Hepatocyte (in vitro differentiated cells): ENCODE results near the gene SWAP70. TPM values are rescaled to one million over a fixed set of nuclear protein-coding genes. Genes with fewer than 3 reads are reported as not detected.
A peak's percentile ranks its signal among the peaks of the same experiment; 100 is the strongest.

Source experiments
- DNase-seq: peaks from one replicate; pipeline ENCODE4 v3.0.0-alpha.2; 2016; ENCODE audit warnings: low spot score
- H2AFZ ChIP-seq: fragments of 200-600 bp; sonication (generic); 2 replicates; pipeline ENCODE4 v1.6.0; 2016; ENCODE audit warnings: antibody characterized with exemption, mild to moderate bottlenecking
- H3K27ac ChIP-seq: fragments of 200-600 bp; sonication (generic); 2 replicates; pipeline ENCODE4 v1.5.1; 2016; ENCODE audit warnings: mild to moderate bottlenecking
- H3K27me3 ChIP-seq: fragments of 200-600 bp; sonication (generic); 2 replicates; pipeline ENCODE4 v1.6.1; 2016
- H3K36me3 ChIP-seq: fragments of 200-600 bp; sonication (generic); replicated peaks from 2 replicates; pipeline ENCODE4 v1.5.1; 2016; ENCODE audit warnings: low read depth; ENCODE audit not compliant: insufficient read depth
- H3K4me1 ChIP-seq: fragments of 200-600 bp; sonication (generic); 2 replicates; pipeline ENCODE4 v1.5.1; 2016; ENCODE audit warnings: mild to moderate bottlenecking, moderate library complexity; ENCODE audit not compliant: insufficient read depth
- H3K4me2 ChIP-seq: fragments of 200-600 bp; sonication (generic); 2 replicates; pipeline ENCODE4 v1.6.0; 2016
- H3K4me3 ChIP-seq: fragments of 200-600 bp; sonication (generic); 2 replicates; pipeline ENCODE4 v1.5.1; 2016; ENCODE audit warnings: mild to moderate bottlenecking
- H3K79me2 ChIP-seq: fragments of 200-600 bp; sonication (generic); 2 replicates; pipeline ENCODE4 v1.6.0; 2017; ENCODE audit warnings: mild to moderate bottlenecking
- H3K9me2 ChIP-seq: fragments of 200-600 bp; sonication (generic); replicated peaks from 2 replicates; pipeline ENCODE4 v1.6.0; 2017; ENCODE audit warnings: mild to moderate bottlenecking; ENCODE audit not compliant: insufficient read depth
- H3K9me3 ChIP-seq: fragments of 200-600 bp; sonication (generic); 2 replicates; pipeline ENCODE4 v1.5.1; 2016; ENCODE audit warnings: low read depth, mild to moderate bottlenecking
- H4K20me1 ChIP-seq: fragments of 200-600 bp; sonication (generic); 2 replicates; pipeline ENCODE4 v1.6.0; 2016; ENCODE audit warnings: mild to moderate bottlenecking; ENCODE audit not compliant: insufficient read depth, poor library complexity, severe bottlenecking
- EZH2 ChIP-seq: fragments of 200-600 bp; sonication (generic); IDR thresholded peaks from 2 replicates; pipeline ENCODE4 v1.6.1; 2016; ENCODE audit warnings: antibody characterized with exemption, mild to moderate bottlenecking, borderline replicate concordance
- EZH2phosphoT487 ChIP-seq: fragments of 200-600 bp; sonication (generic); IDR thresholded peaks from one replicate; pipeline ENCODE4 v1.6.1; 2018; ENCODE audit warnings: antibody characterized with exemption, mild to moderate bottlenecking, low read depth, moderate library complexity; ENCODE audit not compliant: unreplicated experiment, severe bottlenecking
- WGBS: methylation state at CpG from one replicate; pipeline ENCODE4 v1.1.6; 2016; ENCODE audit warnings: low lambda C conversion rate; ENCODE audit errors: missing lambda C conversion rate; 5-methylcytosine and 5-hydroxymethylcytosine counted together
- polyA plus RNA-seq: library from polyadenylated mRNA; unstranded; fragments of >200 nt; fragmentation: Nextera tagmentation; extraction: Ambion mirVana; gene quantifications from 2 replicates; pipeline ENCODE4 v1.2.1, GENCODE V29; 2016
- total RNA-seq: library from RNA; depleted of rRNA; stranded (reverse); fragments of >200 nt; gene quantifications from 2 replicates; pipeline ENCODE4 v1.2.3, GENCODE V29; 2014
- TF ChIP-seq, protein P1 (sequence below): fragments of 200-600 bp; sonication (generic); IDR thresholded peaks from 2 replicates; pipeline ENCODE4 v1.5.1; 2016; ENCODE audit warnings: antibody characterized with exemption, mild to moderate bottlenecking; ENCODE audit not compliant: poor library complexity

Gene SWAP70
- total and polyA plus RNA-seq, 2 experiments from 2014 or later: 15.6 to 17.3 TPM

DNA sequence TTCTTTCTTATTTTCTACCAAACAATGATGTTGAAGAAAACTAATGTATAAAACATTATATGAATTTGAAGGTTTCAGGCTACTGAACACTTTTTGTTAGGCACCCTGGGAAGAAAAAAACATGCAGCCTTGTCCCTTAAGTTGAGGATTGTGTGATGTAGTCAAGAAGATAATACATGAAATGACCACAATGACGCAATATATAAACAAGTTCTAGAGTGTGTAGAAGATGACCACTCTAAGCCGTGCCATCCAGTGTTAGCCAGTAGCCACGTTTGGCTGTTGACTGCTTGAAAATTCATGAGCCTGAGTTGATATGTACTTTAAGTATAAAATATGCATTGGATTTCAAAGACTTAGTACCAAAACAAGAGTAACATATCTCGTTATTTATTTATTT, 16.2 kb downstream of the SWAP70 start:
- 95% methylated on average over 4 of the region's 4 CpGs for WGBS
- no peak overlapping the region for H3K4me3 ChIP-seq
- H3K27ac ChIP-seq: no peak overlapping the region
- TF ChIP-seq EZH2phosphoT487: no peak
- TF ChIP-seq, protein P1, sequence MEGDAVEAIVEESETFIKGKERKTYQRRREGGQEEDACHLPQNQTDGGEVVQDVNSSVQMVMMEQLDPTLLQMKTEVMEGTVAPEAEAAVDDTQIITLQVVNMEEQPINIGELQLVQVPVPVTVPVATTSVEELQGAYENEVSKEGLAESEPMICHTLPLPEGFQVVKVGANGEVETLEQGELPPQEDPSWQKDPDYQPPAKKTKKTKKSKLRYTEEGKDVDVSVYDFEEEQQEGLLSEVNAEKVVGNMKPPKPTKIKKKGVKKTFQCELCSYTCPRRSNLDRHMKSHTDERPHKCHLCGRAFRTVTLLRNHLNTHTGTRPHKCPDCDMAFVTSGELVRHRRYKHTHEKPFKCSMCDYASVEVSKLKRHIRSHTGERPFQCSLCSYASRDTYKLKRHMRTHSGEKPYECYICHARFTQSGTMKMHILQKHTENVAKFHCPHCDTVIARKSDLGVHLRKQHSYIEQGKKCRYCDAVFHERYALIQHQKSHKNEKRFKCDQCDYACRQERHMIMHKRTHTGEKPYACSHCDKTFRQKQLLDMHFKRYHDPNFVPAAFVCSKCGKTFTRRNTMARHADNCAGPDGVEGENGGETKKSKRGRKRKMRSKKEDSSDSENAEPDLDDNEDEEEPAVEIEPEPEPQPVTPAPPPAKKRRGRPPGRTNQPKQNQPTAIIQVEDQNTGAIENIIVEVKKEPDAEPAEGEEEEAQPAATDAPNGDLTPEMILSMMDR: no peak
- no peak for TF ChIP-seq EZH2
- no peaks in the 10 kb centered on the region for H3K27me3 ChIP-seq
- H3K4me2 ChIP-seq: no peak overlapping the region
- no peaks in the 10 kb centered on the region for H3K9me2 ChIP-seq
- peaks cover 81% of the 10 kb centered on the region for H3K79me2 ChIP-seq
- no peak overlapping the region for H2AFZ ChIP-seq
- no peaks in the 10 kb centered on the region for H3K4me1 ChIP-seq
- no peak for DNase-seq
- no peaks in the 10 kb centered on the region for H3K36me3 ChIP-seq
- H3K9me3 ChIP-seq: no peaks in the 10 kb centered on the region
- H4K20me1 ChIP-seq: no peaks in the 10 kb centered on the region

DNA sequence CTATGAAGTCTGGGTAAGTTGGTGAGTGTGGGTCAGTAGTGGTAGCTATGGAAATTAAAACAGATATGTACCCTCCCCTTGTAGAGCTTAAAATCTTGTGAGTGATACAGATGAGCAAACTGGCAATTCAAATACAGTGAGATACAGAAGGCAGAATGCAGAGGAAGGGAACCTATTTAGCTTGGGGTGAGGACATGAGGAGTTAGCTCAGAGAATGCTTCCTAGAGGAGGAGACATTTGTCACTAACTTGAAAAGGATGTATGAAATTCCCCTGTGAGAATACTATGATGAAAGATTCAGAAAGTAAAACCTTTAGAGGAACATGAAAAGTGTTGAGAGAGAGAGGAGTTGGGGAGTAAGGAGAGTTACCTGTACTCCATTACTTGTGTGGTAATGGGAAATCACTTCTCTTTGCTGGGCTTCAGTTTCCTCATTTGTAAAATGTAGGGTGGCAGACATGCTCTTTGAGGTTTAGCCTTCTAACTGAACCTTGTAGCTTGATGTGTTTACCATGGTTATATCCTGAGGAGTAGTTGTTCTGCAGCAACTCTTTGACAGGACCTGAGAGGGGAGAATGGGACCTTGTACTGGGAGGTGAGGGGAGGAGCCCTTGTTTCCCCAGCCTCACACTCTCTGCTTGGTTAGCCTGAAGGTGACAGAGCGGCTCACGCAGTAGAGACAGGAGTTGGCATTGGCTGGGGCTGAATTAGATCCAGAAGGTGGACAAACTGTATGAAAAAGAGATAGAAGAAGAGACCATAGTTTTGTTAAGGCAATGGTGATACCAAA, 17.9 kb downstream of the SWAP70 start:
- WGBS: 82% methylated on average over 2 of the region's 2 CpGs
- peak; percentile 48 for DNase-seq
- Histone ChIP-seq H3K9me3 (no peaks in the 10 kb centered on the region), H2AFZ (no peak overlapping the region), H3K27ac (no peak overlapping the region), H3K27me3 (no peaks in the 10 kb centered on the region), H3K4me2 (no peak overlapping the region), H3K36me3 (no peaks in the 10 kb centered on the region), H3K4me1 (no peaks in the 10 kb centered on the region), H3K79me2 (peaks cover 82% of the 10 kb centered on the region), H3K9me2 (no peaks in the 10 kb centered on the region), H3K4me3 (no peak overlapping the region), H4K20me1 (no peaks in the 10 kb centered on the region)
- TF ChIP-seq, protein P1: no peak
- TF ChIP-seq EZH2 (no peak), EZH2phosphoT487 (no peak)

DNA sequence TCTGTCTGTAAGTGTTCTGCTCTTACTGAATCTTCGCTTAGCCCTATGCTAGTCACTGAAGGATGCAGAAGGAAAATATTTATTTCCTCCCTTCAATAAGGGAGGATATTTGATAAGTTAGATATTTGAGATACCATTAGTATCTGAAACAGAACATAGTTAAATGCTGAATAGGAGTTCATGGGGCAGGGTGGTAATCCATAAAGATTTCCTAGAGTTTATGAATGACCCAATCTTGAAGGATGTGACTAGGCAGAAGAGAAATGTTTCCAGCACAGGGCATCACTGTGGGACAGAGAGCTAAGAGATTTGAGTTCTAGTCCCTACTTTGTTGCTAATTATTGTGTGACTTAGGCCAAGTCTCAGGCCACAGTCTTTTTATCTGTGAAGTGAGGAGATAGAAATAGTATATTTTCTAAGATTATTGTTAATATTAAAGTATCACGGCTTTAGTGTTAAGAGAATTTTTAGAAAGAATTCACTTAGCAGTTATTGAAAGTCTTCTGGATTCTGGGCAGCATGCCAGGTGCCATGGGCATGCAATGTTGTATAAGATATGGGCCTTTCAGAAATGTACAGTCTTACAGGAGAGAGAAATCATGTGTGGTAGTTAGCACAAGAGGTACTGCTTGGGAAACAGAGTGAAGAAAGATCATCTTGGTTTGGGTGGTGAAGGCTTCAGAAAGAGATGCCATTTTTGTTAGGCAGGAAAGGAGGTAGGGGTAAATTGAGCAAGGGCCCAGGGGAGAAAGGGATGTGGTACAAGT, 24.0 kb downstream of the SWAP70 start:
- H2AFZ ChIP-seq: no peak overlapping the region
- no peaks in the 10 kb centered on the region for H3K9me3 ChIP-seq
- DNase-seq: peak; percentile 11
- no peak for TF ChIP-seq EZH2
- TF ChIP-seq EZH2phosphoT487: no peak
- TF ChIP-seq, protein P1: no peak
- H3K79me2 ChIP-seq: peaks cover 68% of the 10 kb centered on the region
- H3K27ac ChIP-seq: no peak overlapping the region
- no peaks in the 10 kb centered on the region for H3K9me2 ChIP-seq
- no peak overlapping the region for H3K4me3 ChIP-seq
- H3K4me2 ChIP-seq: no peak overlapping the region
- no peaks in the 10 kb centered on the region for H3K36me3 ChIP-seq
- H3K4me1 ChIP-seq: peaks cover 14% of the 10 kb centered on the region
- no peaks in the 10 kb centered on the region for H3K27me3 ChIP-seq
- no peaks in the 10 kb centered on the region for H4K20me1 ChIP-seq
- whole genome bisulfite sequencing: 89% methylated on average over 2 of the region's 2 CpGs
